SIG-M5 treated with dmso at 0.1 percent for 504 hours (cell line): ENCODE measurements around the gene KAT7.

ENCODE experiments used
- DNase-seq: peaks from one replicate; lab custom pipeline; 2025; ENCODE audit not compliant: unreplicated experiment; lab: John Stamatoyannopoulos, UW

Gene KAT7

GRCh38 chr17:49866882-49867413, 78.5 kb downstream of the KAT7 start:
- DNase-seq: no peak

- no peak for DNase-seq
Measured at GRCh38 chr17:49869038-49869374, 80.5 kb downstream of the KAT7 start.

GRCh38 chr17:49870298-49870697, 81.8 kb downstream of the KAT7 start:
- DNase-seq: no peak

- no peak for DNase-seq
Measured at GRCh38 chr17:49871211-49871610, 82.7 kb downstream of the KAT7 start.

GRCh38 chr17:49872754-49873377, 84.4 kb downstream of the KAT7 start:
- no peak for DNase-seq

- DNase-seq: no peak
Measured at GRCh38 chr17:49873466-49873865, 85.0 kb downstream of the KAT7 start.

- no peak for DNase-seq
Measured at GRCh38 chr17:49873926-49874325, 85.4 kb downstream of the KAT7 start.

GRCh38 chr17:49874911-49875310, 86.4 kb downstream of the KAT7 start:
- DNase-seq: no peak

GRCh38 chr17:49875685-49876084, 87.2 kb downstream of the KAT7 start:
- no peak for DNase-seq

GRCh38 chr17:49878931-49879904, 90.7 kb downstream of the KAT7 start:
- DNase-seq: no peak

- DNase-seq: peak; percentile 28
Measured at GRCh38 chr17:49880291-49881053, 92.0 kb downstream of the KAT7 start.

GRCh38 chr17:49881054-49881402, 92.5 kb downstream of the KAT7 start:
- no peak for DNase-seq

- DNase-seq: no peak
Measured at GRCh38 chr17:49882434-49882833, 94.0 kb downstream of the KAT7 start.
